SHP77 treated with DMSO at 0.1 percent for 48 hours (cell line): ENCODE results near the gene CFAP77.

Experiments
- DNase-seq: peaks from one replicate; lab custom pipeline; 2025; lab: John Stamatoyannopoulos, UW

The CFAP77 gene

GRCh38 chr9:132408521-132408920 is 1.5 kb upstream of the CFAP77 start:
- no peak for DNase-seq

- no peak for DNase-seq
These were observed 631 bp downstream of the CFAP77 start for GRCh38 chr9:132410642-132411041.

GRCh38 chr9:132411091-132411508 is 1.1 kb downstream of the CFAP77 start:
- DNase-seq, result peak; percentile 54

- no peak for DNase-seq
These were observed 2.1 kb downstream of the CFAP77 start for GRCh38 chr9:132412089-132412488.

- no peak for DNase-seq
These were observed 3.9 kb downstream of the CFAP77 start for GRCh38 chr9:132413926-132414325.

- DNase-seq, result no peak
These were observed 4.7 kb downstream of the CFAP77 start for GRCh38 chr9:132414731-132415130.

GRCh38 chr9:132415181-132415580 is 5.2 kb downstream of the CFAP77 start:
- no peak for DNase-seq

- DNase-seq, result no peak
These were observed 8.8 kb downstream of the CFAP77 start for GRCh38 chr9:132418726-132419363.

- DNase-seq, result no peak
These were observed 12.6 kb downstream of the CFAP77 start for GRCh38 chr9:132422574-132422973.

- no peak for DNase-seq
These were observed 13.5 kb downstream of the CFAP77 start for GRCh38 chr9:132423503-132423902.

GRCh38 chr9:132424857-132425674 is 15.1 kb downstream of the CFAP77 start:
- DNase-seq, result no peak

- DNase-seq, result no peak
These were observed 15.7 kb downstream of the CFAP77 start for GRCh38 chr9:132425675-132426062.

- DNase-seq, result no peak
These were observed 16.8 kb downstream of the CFAP77 start for GRCh38 chr9:132426639-132427414.

- no peak for DNase-seq
These were observed 21.0 kb downstream of the CFAP77 start for GRCh38 chr9:132430998-132431397.

- DNase-seq, result no peak
These were observed 24.9 kb downstream of the CFAP77 start for GRCh38 chr9:132434881-132435280.

GRCh38 chr9:132439153-132439552 is 29.1 kb downstream of the CFAP77 start:
- no peak for DNase-seq

- no peak for DNase-seq
These were observed 30.7 kb downstream of the CFAP77 start for GRCh38 chr9:132440735-132441134.

- no peak for DNase-seq
These were observed 31.4 kb downstream of the CFAP77 start for GRCh38 chr9:132441404-132441803.

GRCh38 chr9:132443951-132444607 is 34.1 kb downstream of the CFAP77 start:
- no peak for DNase-seq

GRCh38 chr9:132446887-132447286 is 36.9 kb downstream of the CFAP77 start:
- DNase-seq, result no peak

- no peak for DNase-seq
These were observed 37.3 kb downstream of the CFAP77 start for GRCh38 chr9:132447346-132447745.

GRCh38 chr9:132447902-132448301 is 37.9 kb downstream of the CFAP77 start:
- no peak for DNase-seq
